ENCODE data around the gene PTH1R.

DNA sequence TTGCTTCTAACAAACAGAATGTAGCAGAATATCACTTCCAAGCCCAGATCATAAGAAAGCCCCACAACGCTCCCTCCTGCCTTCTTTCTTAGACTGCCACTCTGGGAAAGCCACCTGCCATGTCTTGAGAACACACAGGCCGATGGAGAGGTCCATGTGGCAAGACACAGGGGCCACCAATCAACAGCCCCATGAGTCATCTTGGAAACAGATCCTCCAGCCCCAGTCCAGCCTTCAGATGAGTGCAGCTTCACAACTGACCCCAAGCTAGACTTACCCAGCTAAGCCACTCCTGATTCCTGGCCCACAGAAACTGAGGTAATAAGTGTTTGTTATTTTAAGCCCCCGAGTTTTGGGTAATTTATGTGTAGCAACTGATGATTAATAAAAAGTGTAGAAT, 39.7 kb downstream of the PTH1R start:
- no peak for TF ChIP-seq SRF (IDR thresholded peaks at IDR 0.05; ENCODE audit: low read depth)
- no peak for TF ChIP-seq POLR2AphosphoS5 (IDR thresholded peaks at IDR 0.05; ENCODE audit: low read depth, low read length)
- TF ChIP-seq, protein P1, sequence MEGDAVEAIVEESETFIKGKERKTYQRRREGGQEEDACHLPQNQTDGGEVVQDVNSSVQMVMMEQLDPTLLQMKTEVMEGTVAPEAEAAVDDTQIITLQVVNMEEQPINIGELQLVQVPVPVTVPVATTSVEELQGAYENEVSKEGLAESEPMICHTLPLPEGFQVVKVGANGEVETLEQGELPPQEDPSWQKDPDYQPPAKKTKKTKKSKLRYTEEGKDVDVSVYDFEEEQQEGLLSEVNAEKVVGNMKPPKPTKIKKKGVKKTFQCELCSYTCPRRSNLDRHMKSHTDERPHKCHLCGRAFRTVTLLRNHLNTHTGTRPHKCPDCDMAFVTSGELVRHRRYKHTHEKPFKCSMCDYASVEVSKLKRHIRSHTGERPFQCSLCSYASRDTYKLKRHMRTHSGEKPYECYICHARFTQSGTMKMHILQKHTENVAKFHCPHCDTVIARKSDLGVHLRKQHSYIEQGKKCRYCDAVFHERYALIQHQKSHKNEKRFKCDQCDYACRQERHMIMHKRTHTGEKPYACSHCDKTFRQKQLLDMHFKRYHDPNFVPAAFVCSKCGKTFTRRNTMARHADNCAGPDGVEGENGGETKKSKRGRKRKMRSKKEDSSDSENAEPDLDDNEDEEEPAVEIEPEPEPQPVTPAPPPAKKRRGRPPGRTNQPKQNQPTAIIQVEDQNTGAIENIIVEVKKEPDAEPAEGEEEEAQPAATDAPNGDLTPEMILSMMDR (IDR thresholded peaks at IDR 0.05 in 2 of 3, conservative IDR thresholded peaks at IDR 0.05 in 1 of 3; ENCODE audit: borderline replicate concordance in 1 of 3, insufficient read depth in 1 of 3, low read depth in 2 of 3, low read length in 2 of 3) = no peak
- no peak for TF ChIP-seq TCF7L2 (IDR thresholded peaks at IDR 0.05; ENCODE audit: borderline replicate concordance, extremely low read depth, insufficient read depth, insufficient read length)
- no peak for TF ChIP-seq POLR2A (IDR thresholded peaks at IDR 0.05; ENCODE audit: borderline replicate concordance, extremely low read depth, insufficient read depth, insufficient read length)
- no peak for TF ChIP-seq MAX (IDR thresholded peaks at IDR 0.05)
- TF ChIP-seq SP1 (IDR thresholded peaks at IDR 0.05; ENCODE audit: low read depth) = no peak
- no peak for TF ChIP-seq SIN3A (IDR thresholded peaks at IDR 0.05; ENCODE audit: low read depth)

Measured in HCT116 (cell line).